GM12891 (cell line): ENCODE results near the gene ASIC4.

Experiments used
- DNase-seq: peaks from one replicate; pipeline ENCODE4 v3.0.0; 2011; ENCODE audit warnings: low spot score; ENCODE audit not compliant: insufficient read length
- FAIRE-seq: peaks from 2 replicates; lab custom pipeline; 2011; peaks lifted over from hg19 to GRCh38; lab: Jason Lieb, UNC
- PAX5 ChIP-seq: IDR thresholded peaks from 2 replicates; pipeline ENCODE4 v1.6.1; 2011; ENCODE audit warnings: low read length, moderate library complexity, mild to moderate bottlenecking; ENCODE audit not compliant: insufficient read depth, severe bottlenecking
- POLR2A ChIP-seq: IDR thresholded peaks from 2 replicates; pipeline ENCODE4 v1.6.1; 2011; ENCODE audit warnings: low read depth, low read length, control low read depth
- POLR2AphosphoS5 ChIP-seq: IDR thresholded peaks from 2 replicates; pipeline ENCODE4 v1.6.1; 2011; ENCODE audit warnings: low read depth, low read length, control low read depth
- POU2F2 ChIP-seq: IDR thresholded peaks from 2 replicates; pipeline ENCODE4 v1.6.1; 2011; ENCODE audit warnings: low read depth, mild to moderate bottlenecking, control low read depth, low read length, moderate library complexity
- SPI1 ChIP-seq: IDR thresholded peaks from 2 replicates; pipeline ENCODE4 v1.6.1; 2011; ENCODE audit warnings: low read depth, low read length, control low read depth
- TAF1 ChIP-seq: IDR thresholded peaks from 2 replicates; pipeline ENCODE4 v1.6.1; 2011; ENCODE audit warnings: low read depth, low read length, control low read depth

Gene ASIC4

DNA sequence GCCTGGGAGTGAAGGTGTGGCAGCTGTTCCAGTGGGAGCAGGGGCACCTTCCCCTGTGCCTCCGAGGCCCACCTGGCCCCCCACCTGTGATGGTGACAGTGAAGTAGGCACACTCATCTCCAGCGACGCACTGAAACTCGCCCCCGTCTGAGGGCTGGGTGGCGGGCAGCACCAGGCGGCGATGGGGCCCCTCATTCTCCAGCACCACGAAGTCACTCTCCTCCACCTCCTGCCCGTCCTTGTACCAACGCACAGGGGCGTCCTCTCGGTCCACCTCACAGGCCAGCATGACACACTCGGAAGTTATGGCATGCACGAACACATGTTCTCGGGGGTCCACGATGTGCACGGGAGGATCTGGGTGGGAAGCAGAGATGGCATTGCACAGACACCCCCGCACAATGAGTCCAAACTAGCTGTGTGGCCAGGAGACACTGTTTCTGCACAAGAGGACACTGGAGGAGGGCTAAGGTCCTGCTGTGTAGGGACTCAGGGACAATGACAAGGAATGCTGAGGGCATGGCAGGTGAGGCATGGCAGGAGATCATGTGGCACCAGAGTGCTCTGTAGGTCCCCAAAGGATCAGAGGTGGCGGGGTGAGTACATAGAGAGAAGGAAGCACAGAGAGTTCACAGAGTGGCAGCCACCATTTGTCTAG is 49.1 kb downstream of the ASIC4 start:
- no peak for FAIRE-seq
- DNase-seq = no peak
- no peak for TF ChIP-seq PAX5
- no peak for TF ChIP-seq POU2F2
- no peak for TF ChIP-seq SPI1
- TF ChIP-seq TAF1 = no peak
- no peak for TF ChIP-seq POLR2AphosphoS5
- no peak for TF ChIP-seq POLR2A

DNA sequence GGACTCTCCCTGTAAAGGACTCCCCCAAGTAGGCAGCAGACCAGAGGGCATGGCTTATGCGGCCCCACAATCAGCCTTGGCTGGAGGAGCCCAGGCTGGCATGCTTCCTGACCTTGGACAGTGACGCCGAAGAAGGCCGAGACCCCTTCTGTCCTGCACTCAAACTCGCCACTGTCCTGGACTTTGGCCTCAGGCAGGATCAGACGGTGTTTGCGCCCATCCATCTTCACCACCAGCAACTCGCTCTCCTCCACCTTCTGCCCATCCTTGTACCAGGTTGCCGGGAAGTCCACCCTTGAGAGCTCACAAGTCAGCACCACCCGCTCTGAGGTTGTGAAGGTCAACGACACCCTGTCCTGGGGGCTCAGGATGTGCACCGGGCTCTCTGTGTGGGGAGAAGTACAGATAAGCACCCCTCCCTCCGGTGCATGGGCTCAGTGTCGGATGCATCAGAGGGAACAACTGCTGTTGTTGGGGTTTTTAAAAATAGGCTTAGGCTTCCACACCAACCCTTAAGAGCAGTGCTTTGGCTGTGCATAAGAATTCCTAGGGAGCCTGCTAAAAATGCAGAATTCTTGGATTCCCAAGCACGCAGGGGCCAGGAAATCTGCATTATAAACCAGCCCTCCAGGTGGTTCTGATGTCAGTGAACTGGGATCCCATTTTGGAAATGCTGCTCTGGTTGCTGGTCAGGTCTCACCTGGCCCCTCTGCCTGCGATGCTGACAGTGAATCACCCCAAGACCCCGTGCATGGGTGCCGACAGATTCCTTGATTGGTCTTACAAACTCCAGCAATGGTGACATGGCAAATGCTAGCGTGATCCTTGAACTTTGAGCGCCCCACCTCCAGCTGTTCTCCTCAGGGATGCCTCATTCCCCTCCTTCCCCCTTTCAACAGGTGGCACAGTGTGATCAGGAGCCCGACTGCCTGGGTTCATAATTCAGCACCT is 51.1 kb downstream of the ASIC4 start:
- no peak for FAIRE-seq
- TF ChIP-seq TAF1 (no peak), POLR2A (no peak), SPI1 (no peak), PAX5 (no peak), POLR2AphosphoS5 (no peak), POU2F2 (no peak)

DNA sequence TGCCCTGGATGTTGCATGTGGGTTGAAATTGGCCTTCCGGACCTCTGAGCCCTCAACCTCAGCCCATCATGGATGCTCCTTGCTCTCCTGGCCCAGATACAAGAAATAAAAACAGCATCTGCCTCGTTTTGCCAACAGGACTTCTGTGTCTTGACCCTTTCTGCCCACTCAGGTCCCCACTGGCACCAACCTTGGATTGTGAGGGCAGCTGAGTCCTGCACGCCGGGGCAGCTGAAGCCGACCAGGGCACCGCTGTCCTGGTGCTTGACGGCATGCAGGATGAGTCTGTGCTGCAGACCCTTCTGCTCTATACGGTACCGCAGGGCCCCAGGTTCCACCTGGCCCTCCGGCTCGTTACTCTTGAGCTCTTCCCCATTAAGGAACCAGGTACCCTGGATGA is 52.4 kb downstream of the ASIC4 start:
- no peak for FAIRE-seq
- DNase-seq = no peak
- TF ChIP-seq PAX5 (no peak), TAF1 (no peak), POU2F2 (no peak)

More for the DNA sequence above, 51.1 kb downstream of the ASIC4 start:
- DNase-seq = no peak

- DNase-seq (no peak), FAIRE-seq (no peak)
- TF ChIP-seq POU2F2 = no peak
- no peak for TF ChIP-seq POLR2A
- TF ChIP-seq POLR2AphosphoS5 = no peak
- TF ChIP-seq SPI1 = no peak
- TF ChIP-seq TAF1 = no peak
- TF ChIP-seq PAX5 = no peak
These were observed 52.8 kb downstream of the ASIC4 start for GRCh38 chr2:219567131-219567530.

DNA sequence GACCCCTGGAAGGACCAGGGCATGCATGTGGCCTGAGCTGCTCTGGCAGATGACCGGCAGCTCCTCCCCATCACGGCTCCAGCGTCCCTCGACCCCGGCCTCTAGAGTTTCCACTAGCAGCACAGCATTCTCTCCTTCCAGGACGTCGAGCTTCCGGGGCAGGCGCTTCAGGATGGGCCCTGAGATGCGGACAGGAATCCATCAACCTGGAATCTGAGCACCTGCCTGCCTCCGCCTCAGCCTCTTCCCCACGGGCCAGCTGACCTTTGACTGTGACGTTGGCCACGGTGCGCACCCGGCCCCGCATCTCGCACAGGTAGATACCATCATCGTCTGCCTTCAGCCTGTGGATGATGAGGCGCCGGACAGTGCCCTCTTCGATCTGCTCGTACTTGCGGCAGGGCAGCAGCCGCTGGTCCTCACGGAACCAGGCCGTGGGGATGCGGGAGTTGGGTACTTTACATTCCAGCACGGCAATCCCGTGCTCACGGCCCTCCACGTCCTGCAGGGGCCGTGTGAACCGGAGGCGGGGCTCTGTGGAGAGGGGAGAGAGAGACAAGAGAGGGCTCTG is 53.6 kb downstream of the ASIC4 start:
- no peak for TF ChIP-seq SPI1
- no peak for TF ChIP-seq PAX5
- no peak for TF ChIP-seq POU2F2
- TF ChIP-seq POLR2A = no peak
- TF ChIP-seq TAF1 = no peak
- TF ChIP-seq POLR2AphosphoS5 = no peak
- FAIRE-seq (no peak), DNase-seq (no peak)

DNA sequence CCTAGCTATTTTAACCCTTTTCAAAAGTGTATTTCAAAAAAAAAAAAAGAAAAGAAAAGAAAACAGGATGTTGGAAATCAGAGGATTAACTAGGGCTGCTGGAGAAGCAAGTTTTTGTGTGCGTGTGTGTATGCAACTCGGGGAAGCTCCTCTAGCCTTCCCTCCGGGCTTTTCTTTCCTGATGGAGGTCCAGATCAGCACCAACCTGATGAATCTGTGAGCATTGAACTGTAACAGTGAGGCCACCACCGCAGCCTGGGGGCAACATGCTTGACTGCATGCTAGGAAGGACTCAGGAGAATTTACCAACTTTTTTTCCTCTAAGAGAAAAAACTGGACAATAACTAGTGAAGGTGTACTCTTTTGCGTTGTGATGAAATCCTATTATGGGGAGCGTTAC is 54.8 kb downstream of the ASIC4 start:
- FAIRE-seq = no peak
- TF ChIP-seq POLR2A (no peak), POLR2AphosphoS5 (no peak), PAX5 (no peak), POU2F2 (no peak), TAF1 (no peak), SPI1 (no peak)
- DNase-seq = no peak

- no peak for FAIRE-seq
- no peak for DNase-seq
- no peak for TF ChIP-seq POLR2AphosphoS5
These were observed 55.4 kb downstream of the ASIC4 start for GRCh38 chr2:219569635-219570034.

DNA sequence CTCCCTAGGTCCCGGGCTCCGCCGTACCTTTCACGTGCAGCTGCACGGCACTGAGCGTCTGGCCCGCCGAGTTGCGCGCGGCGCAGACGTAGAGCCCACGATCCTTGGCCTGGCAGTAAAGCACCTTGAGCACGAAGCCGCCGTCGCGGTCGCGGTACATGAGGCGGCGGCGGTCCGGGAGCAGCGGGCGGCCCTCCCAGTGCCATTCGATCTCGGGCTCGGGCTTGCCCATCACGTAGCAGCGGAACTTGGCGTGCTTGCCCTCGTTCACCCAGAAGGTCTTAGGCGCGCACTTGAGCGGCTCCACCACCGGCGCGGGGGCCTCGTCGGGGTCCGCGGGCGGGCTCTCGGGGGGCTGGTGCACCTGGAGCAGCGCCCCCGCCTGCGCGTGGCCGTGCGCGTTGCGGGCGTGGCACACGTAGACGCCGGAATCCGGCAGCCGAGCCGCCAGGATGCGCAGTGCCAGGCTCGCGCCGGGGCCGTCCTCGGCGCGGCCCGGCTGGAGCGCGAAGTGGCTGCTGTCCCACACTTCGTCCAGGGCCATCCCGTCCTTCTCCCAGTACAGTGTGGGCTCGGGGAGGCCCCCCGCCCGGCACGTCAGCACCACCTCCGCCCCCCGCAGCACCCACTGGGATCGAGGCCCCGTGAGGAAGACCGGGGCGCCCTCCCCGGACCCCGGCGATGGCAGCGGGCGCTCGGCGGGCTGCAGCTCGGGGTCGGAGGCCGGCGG is 56.1 kb downstream of the ASIC4 start:
- DNase-seq = no peak
- no peak for FAIRE-seq
- TF ChIP-seq POLR2AphosphoS5 (no peak), TAF1 (no peak), POLR2A (no peak), PAX5 (no peak), SPI1 (no peak), POU2F2 (no peak)

GRCh38 chr2:219570924-219571310 is 56.6 kb downstream of the ASIC4 start:
- DNase-seq = no peak
- no peak for FAIRE-seq
- no peak for TF ChIP-seq SPI1
- TF ChIP-seq POU2F2 = no peak
- no peak for TF ChIP-seq POLR2A
- TF ChIP-seq PAX5 = no peak
- TF ChIP-seq POLR2AphosphoS5 = no peak
